Measurements from ENCODE around the gene TNNT2. TPM values are rescaled to one million over a fixed set of nuclear protein-coding genes. Genes with fewer than 3 reads are reported as not detected.

The TNNT2 gene
- total and polyA plus RNA-seq, 2 donors (not counting 1 experiment from before 2014, with no cell fraction given): not detected

DNA sequence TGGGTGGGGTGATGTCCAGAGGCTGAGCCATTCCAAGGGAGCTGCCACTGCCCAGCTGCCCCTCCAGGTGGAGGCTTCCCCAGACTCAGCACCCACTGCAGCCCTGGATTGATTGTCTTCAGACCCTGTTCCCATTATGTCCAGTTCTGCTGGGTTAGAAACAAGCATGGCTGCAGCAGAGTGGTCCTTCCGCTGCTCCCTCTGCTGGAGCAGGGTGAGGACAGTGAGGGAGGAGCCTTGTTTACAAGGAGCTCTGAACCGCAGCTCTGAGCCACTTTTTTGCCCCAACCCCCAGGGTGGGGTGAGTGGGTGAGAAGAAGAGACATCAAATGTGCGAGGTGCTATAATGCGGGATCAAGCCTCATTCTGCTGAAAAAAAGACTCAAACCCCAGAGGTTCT is 2.3 kb downstream of the TNNT2 start:
- H2AFZ ChIP-seq (ENCODE audit: insufficient read depth, low read depth, low read length, poor library complexity, severe bottlenecking): no peak overlapping the region
- no peaks in the 10 kb centered on the region for H3K9me3 ChIP-seq (ENCODE audit: control extremely low read depth in 1 of 3, control insufficient read depth in 2 of 3, insufficient read depth in 1 of 3, low read length in 2 of 3)
- CTCF ChIA-PET: interaction anchor here (0.6 kb wide), 1 partner anchor 76 kb away, joined by 3 read pairs; no protein-coding TSS in a partner anchor
- no peak overlapping the region for H3K4me3 ChIP-seq (ENCODE audit: control extremely low read depth in 1 of 5, extremely low read depth in 1 of 5, insufficient read depth in 1 of 5, low read depth in 2 of 5, low read length in 4 of 5)
- no peaks in the 10 kb centered on the region for H3K79me2 ChIP-seq (ENCODE audit: control insufficient read depth, insufficient read depth, low read length)
- H3K4me2 ChIP-seq (replicated peaks; ENCODE audit: low read depth, low read length, poor library complexity, severe bottlenecking): no peak overlapping the region
- H3K36me3 ChIP-seq (replicated peaks in 1 of 2; ENCODE audit: control extremely low read depth in 1 of 2, control insufficient read depth in 1 of 2, extremely low read depth in 1 of 2, insufficient read depth in 2 of 2, low read length in 1 of 2): no peaks in the 10 kb centered on the region
- intact Hi-C loops (cut with micrococcal nuclease): no loop called here
- no peak overlapping the region for H3K27ac Mint-ChIP-seq
- 80% methylated on average over 1 of the region's 4 CpGs for WGBS (ENCODE audit: insufficient coverage)
- H3K27me3 ChIP-seq (replicated peaks in 1 of 4; ENCODE audit: control extremely low read depth in 1 of 4, control insufficient read depth in 3 of 4, insufficient read depth in 4 of 4, low read length in 3 of 4): peaks cover 0 to 2% (median 0%) of the 10 kb centered on the region in 4 experiments
- TF ChIP-seq, protein P1, sequence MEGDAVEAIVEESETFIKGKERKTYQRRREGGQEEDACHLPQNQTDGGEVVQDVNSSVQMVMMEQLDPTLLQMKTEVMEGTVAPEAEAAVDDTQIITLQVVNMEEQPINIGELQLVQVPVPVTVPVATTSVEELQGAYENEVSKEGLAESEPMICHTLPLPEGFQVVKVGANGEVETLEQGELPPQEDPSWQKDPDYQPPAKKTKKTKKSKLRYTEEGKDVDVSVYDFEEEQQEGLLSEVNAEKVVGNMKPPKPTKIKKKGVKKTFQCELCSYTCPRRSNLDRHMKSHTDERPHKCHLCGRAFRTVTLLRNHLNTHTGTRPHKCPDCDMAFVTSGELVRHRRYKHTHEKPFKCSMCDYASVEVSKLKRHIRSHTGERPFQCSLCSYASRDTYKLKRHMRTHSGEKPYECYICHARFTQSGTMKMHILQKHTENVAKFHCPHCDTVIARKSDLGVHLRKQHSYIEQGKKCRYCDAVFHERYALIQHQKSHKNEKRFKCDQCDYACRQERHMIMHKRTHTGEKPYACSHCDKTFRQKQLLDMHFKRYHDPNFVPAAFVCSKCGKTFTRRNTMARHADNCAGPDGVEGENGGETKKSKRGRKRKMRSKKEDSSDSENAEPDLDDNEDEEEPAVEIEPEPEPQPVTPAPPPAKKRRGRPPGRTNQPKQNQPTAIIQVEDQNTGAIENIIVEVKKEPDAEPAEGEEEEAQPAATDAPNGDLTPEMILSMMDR (IDR thresholded peaks at IDR 0.05): no peak
- no peak for TF ChIP-seq EZH2 (IDR thresholded peaks at IDR 0.05; ENCODE audit: borderline replicate concordance, insufficient read depth, low read depth, low read length, poor library complexity, severe bottlenecking)
- no peaks in the 10 kb centered on the region for H3K4me1 Mint-ChIP-seq
- no peak overlapping the region for H3K27ac ChIP-seq (ENCODE audit: low read length in 2 of 2)
- POLR2A ChIA-PET: no interaction called here
- no peak for ATAC-seq (ENCODE audit: low read depth)
- peaks cover 31% of the 10 kb centered on the region for H3K27me3 Mint-ChIP-seq
- no peak overlapping the region for H3K9ac ChIP-seq (ENCODE audit: low read length)
- H3K4me3 Mint-ChIP-seq: no peak overlapping the region
- no peaks in the 10 kb centered on the region for H3K9me3 Mint-ChIP-seq (ENCODE audit: insufficient read depth)
- DNase-seq: no peak
- H3K4me1 ChIP-seq (ENCODE audit: control insufficient read depth in 2 of 2, insufficient read depth in 2 of 2, low read length in 2 of 2): no peaks in the 10 kb centered on the region
- H4K20me1 ChIP-seq (ENCODE audit: control insufficient read depth, insufficient read depth, low read length, poor library complexity, severe bottlenecking): no peaks in the 10 kb centered on the region

DNA sequence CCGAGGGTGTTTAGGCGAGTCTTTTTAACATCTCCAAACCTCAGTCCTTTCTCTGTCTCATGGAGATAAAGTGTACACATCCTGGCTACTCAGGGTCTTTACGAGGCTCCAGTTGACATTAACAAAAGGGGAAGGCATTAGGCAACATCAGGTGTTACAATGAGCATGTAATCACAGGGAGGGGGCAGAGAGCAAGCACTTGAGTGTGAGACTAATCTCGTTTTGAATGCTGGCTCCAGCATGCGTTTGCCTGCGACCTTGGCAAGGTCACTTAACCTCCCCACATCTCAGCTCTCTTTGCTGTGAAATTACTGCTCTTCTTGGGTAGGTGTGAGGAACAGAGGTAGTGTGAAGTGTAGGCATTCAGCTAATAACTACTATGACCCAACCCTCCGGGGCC is 3.1 kb downstream of the TNNT2 start:
- H3K27ac Mint-ChIP-seq: no peak overlapping the region
- intact Hi-C loops (cut with micrococcal nuclease): no loop called here
- no peak overlapping the region for H3K4me2 ChIP-seq (replicated peaks; ENCODE audit: low read depth, low read length, poor library complexity, severe bottlenecking)

More for the DNA sequence above, 3.1 kb downstream of the TNNT2 start:
- H3K79me2 ChIP-seq (ENCODE audit: control insufficient read depth, insufficient read depth, low read length): no peaks in the 10 kb centered on the region
- ChIA-PET POLR2A (no interaction called here), CTCF (no interaction called here)
- no peaks in the 10 kb centered on the region for H3K4me1 Mint-ChIP-seq
- H4K20me1 ChIP-seq (ENCODE audit: control insufficient read depth, insufficient read depth, low read length, poor library complexity, severe bottlenecking): no peaks in the 10 kb centered on the region
- H3K9ac ChIP-seq (ENCODE audit: low read length): no peak overlapping the region
- no peaks in the 10 kb centered on the region for H3K9me3 ChIP-seq (ENCODE audit: control extremely low read depth in 1 of 3, control insufficient read depth in 2 of 3, insufficient read depth in 1 of 3, low read length in 2 of 3)
- no peak overlapping the region for H3K27ac ChIP-seq (ENCODE audit: low read length in 2 of 2)
- TF ChIP-seq, protein P1 (IDR thresholded peaks at IDR 0.05): no peak
- no peak for TF ChIP-seq EZH2 (IDR thresholded peaks at IDR 0.05; ENCODE audit: borderline replicate concordance, insufficient read depth, low read depth, low read length, poor library complexity, severe bottlenecking)
- no peak overlapping the region for H3K4me3 Mint-ChIP-seq
- no peak overlapping the region for H2AFZ ChIP-seq (ENCODE audit: insufficient read depth, low read depth, low read length, poor library complexity, severe bottlenecking)
- no peaks in the 10 kb centered on the region for H3K9me3 Mint-ChIP-seq (ENCODE audit: insufficient read depth)
- 47% methylated on average over 2 of the region's 7 CpGs for WGBS (ENCODE audit: insufficient coverage)
- no peaks in the 10 kb centered on the region for H3K4me1 ChIP-seq (ENCODE audit: control insufficient read depth in 2 of 2, insufficient read depth in 2 of 2, low read length in 2 of 2)
- H3K27me3 ChIP-seq (replicated peaks in 1 of 4; ENCODE audit: control extremely low read depth in 1 of 4, control insufficient read depth in 3 of 4, insufficient read depth in 4 of 4, low read length in 3 of 4): peaks cover 0 to 2% (median 0%) of the 10 kb centered on the region in 4 experiments
- no peak overlapping the region for H3K4me3 ChIP-seq (ENCODE audit: control extremely low read depth in 1 of 5, extremely low read depth in 1 of 5, insufficient read depth in 1 of 5, low read depth in 2 of 5, low read length in 4 of 5)
- no peaks in the 10 kb centered on the region for H3K36me3 ChIP-seq (replicated peaks in 1 of 2; ENCODE audit: control extremely low read depth in 1 of 2, control insufficient read depth in 1 of 2, extremely low read depth in 1 of 2, insufficient read depth in 2 of 2, low read length in 1 of 2)
- peaks cover 31% of the 10 kb centered on the region for H3K27me3 Mint-ChIP-seq
- ATAC-seq (ENCODE audit: low read depth) (no peak), DNase-seq (no peak)

Data from B cell (primary cell).